NCI-H1436 treated with DMSO at 0.1 percent for 48 hours (cell line): ENCODE results near the gene TAX1BP1.
"Not testable (repeated sequence)": the region's sequence is repeated elsewhere in the genome, so short reads cannot be mapped to it uniquely, and the experiment has no call there.

Source experiments
- DNase-seq: peaks from one replicate; lab custom pipeline; 2025; lab: John Stamatoyannopoulos, UW

TAX1BP1 gene

GRCh38 chr7:27843584-27844305 is 103.8 kb downstream of the TAX1BP1 start:
- no peak for DNase-seq

- no peak for DNase-seq
These were observed 106.4 kb downstream of the TAX1BP1 start for GRCh38 chr7:27846388-27846787.

- no peak for DNase-seq
These were observed 110.6 kb downstream of the TAX1BP1 start for GRCh38 chr7:27850531-27850930.

- DNase-seq = not testable (repeated sequence)
These were observed 116.9 kb downstream of the TAX1BP1 start for GRCh38 chr7:27856703-27857485.

GRCh38 chr7:27860800-27861199 is 120.8 kb downstream of the TAX1BP1 start:
- no peak for DNase-seq

GRCh38 chr7:27861747-27862146 is 121.8 kb downstream of the TAX1BP1 start:
- DNase-seq = no peak

- DNase-seq = no peak
These were observed 123.9 kb downstream of the TAX1BP1 start for GRCh38 chr7:27863880-27864279.

GRCh38 chr7:27866256-27866655 is 126.3 kb downstream of the TAX1BP1 start:
- DNase-seq = no peak

GRCh38 chr7:27866828-27867672 is 127.1 kb downstream of the TAX1BP1 start:
- DNase-seq = no peak

- DNase-seq = no peak
These were observed 128.2 kb downstream of the TAX1BP1 start for GRCh38 chr7:27868131-27868550.

- DNase-seq = no peak
These were observed 129.1 kb downstream of the TAX1BP1 start for GRCh38 chr7:27869056-27869455.

GRCh38 chr7:27870595-27870994 is 130.6 kb downstream of the TAX1BP1 start:
- DNase-seq = no peak

GRCh38 chr7:27871086-27871485 is 131.1 kb downstream of the TAX1BP1 start:
- DNase-seq = no peak

- DNase-seq = no peak
These were observed 131.9 kb downstream of the TAX1BP1 start for GRCh38 chr7:27871866-27872265.

GRCh38 chr7:27872356-27873275 is 132.7 kb downstream of the TAX1BP1 start:
- DNase-seq = no peak

- no peak for DNase-seq
These were observed 134.3 kb downstream of the TAX1BP1 start for GRCh38 chr7:27873981-27874957.

GRCh38 chr7:27875061-27875460 is 135.1 kb downstream of the TAX1BP1 start:
- DNase-seq = no peak

GRCh38 chr7:27875832-27876231 is 135.9 kb downstream of the TAX1BP1 start:
- DNase-seq = no peak

GRCh38 chr7:27876756-27877155 is 136.8 kb downstream of the TAX1BP1 start:
- no peak for DNase-seq
